IMR-90 (cell line): ENCODE data around the gene NMS. TPM values are rescaled to one million over a fixed set of nuclear protein-coding genes. Genes with fewer than 3 reads are reported as not detected.

Experiments used
- ATAC-seq: fragments of 200-7000 bp; cut with Tn5 transposase; 2 replicates; pipeline ENCODE4 v1.9.1; 2020; ENCODE audit warnings: low read depth, mild to moderate bottlenecking, moderate library complexity
- BruUV-seq: library from RNA; stranded (reverse); fragments of 400-500 nt; replicated peaks from 2 replicates; lab custom pipeline; 2021; lab: Mats Ljungman, UMichigan
- CTCF ChIA-PET: fragments of 300-600 bp; formaldehyde crosslinking; extraction: SDS; loops from one replicate; lab custom pipeline; 2021; ENCODE audit warnings: antibody characterized with exemption; lab: Yijun Ruan, JAX
- POLR2A ChIA-PET: fragments of 300-600 bp; sonication (Branson Sonifier 250); formaldehyde crosslinking; loops from one replicate; lab custom pipeline; 2022; ENCODE audit warnings: antibody characterized with exemption; ENCODE audit not compliant: unreplicated experiment; lab: Charles Lee
- DNase-seq: peaks from one replicate; pipeline ENCODE4 v3.0.0; 2013
- H2AFZ ChIP-seq: replicated peaks from 2 replicates; pipeline ENCODE3; 2013; ENCODE audit warnings: low read length, mild to moderate bottlenecking; ENCODE audit not compliant: poor library complexity
- H2AK5ac ChIP-seq: 2 replicates; pipeline ENCODE4 v1.6.1; 2013; ENCODE audit warnings: low read depth, low read length, inconsistent platforms
- H2AK9ac ChIP-seq: replicated peaks from 2 replicates; pipeline ENCODE3; 2013; ENCODE audit warnings: mild to moderate bottlenecking, low read depth, low read length, moderate library complexity; ENCODE audit not compliant: poor library complexity
- H2BK120ac ChIP-seq: 2 replicates; pipeline ENCODE4 v1.6.1; 2013; ENCODE audit warnings: low read depth, low read length, inconsistent platforms
- H2BK15ac ChIP-seq: 3 replicates; pipeline ENCODE4 v1.6.1; 2013; ENCODE audit warnings: low read depth, low read length, inconsistent platforms
- H2BK20ac ChIP-seq: 2 replicates; pipeline ENCODE4 v1.6.1; 2013; ENCODE audit warnings: low read depth, mild to moderate bottlenecking, inconsistent platforms, low read length, moderate library complexity
- H2BK5ac ChIP-seq: 2 replicates; pipeline ENCODE4 v1.6.1; 2013; ENCODE audit warnings: mild to moderate bottlenecking, low read depth, low read length, inconsistent platforms; ENCODE audit not compliant: poor library complexity, severe bottlenecking
- H3K14ac ChIP-seq: replicated peaks from 2 replicates; pipeline ENCODE4 v1.6.1; 2013; ENCODE audit warnings: low read depth, low read length, inconsistent platforms
- H3K18ac ChIP-seq: 2 replicates; pipeline ENCODE4 v1.6.1; 2013; ENCODE audit warnings: low read depth, low read length, control low read depth
- H3K23ac ChIP-seq: 2 replicates; pipeline ENCODE4 v1.6.1; 2013; ENCODE audit warnings: low read depth, low read length, inconsistent platforms
- H3K27ac ChIP-seq: 2 replicates; pipeline ENCODE4 v1.5.1; 2013; ENCODE audit warnings: mild to moderate bottlenecking, control low read depth, low read length; ENCODE audit not compliant: insufficient read depth
- H3K27me3 ChIP-seq: 2 replicates; pipeline ENCODE4 v1.6.1; 2013; ENCODE audit warnings: low read length; ENCODE audit not compliant: control insufficient read depth, insufficient read depth
- H3K36me3 ChIP-seq: 2 replicates; pipeline ENCODE4 v1.6.1; 2013; ENCODE audit warnings: low read length, mixed read lengths; ENCODE audit not compliant: control insufficient read depth, insufficient read depth
- H3K4ac ChIP-seq: 2 replicates; pipeline ENCODE4 v1.6.1; 2013; ENCODE audit warnings: low read depth, low read length, inconsistent platforms
- H3K4me1 ChIP-seq: 2 replicates; pipeline ENCODE4 v1.6.1; 2013; ENCODE audit warnings: low read length, mixed read lengths; ENCODE audit not compliant: control insufficient read depth, insufficient read depth
- H3K4me2 ChIP-seq: 2 replicates; pipeline ENCODE4 v1.6.1; 2013; ENCODE audit warnings: low read depth, mild to moderate bottlenecking, control low read depth, low read length, moderate library complexity
- H3K4me3 ChIP-seq: 2 replicates; pipeline ENCODE4 v1.5.1; 2013; ENCODE audit warnings: low read depth, mild to moderate bottlenecking, control low read depth, low read length, moderate library complexity; ENCODE audit not compliant: insufficient read depth
- H3K56ac ChIP-seq: 2 replicates; pipeline ENCODE4 v1.6.1; 2013; ENCODE audit warnings: low read length, inconsistent platforms; ENCODE audit not compliant: insufficient read depth; ENCODE audit errors: extremely low read depth
- H3K79me1 ChIP-seq, 2 experiments: 2 replicates each; pipeline ENCODE4 v1.6.1; 2013; ENCODE audit warnings: low read length in 2 of 2, inconsistent platforms in 1 of 2, low read depth in 1 of 2
- H3K9ac ChIP-seq: 2 replicates; pipeline ENCODE4 v1.6.1; 2013; ENCODE audit warnings: low read depth, low read length, control low read depth
- H3K9me1 ChIP-seq: 2 replicates; pipeline ENCODE4 v1.6.1; 2013; ENCODE audit warnings: low read length, inconsistent platforms; ENCODE audit not compliant: insufficient read depth
- H3K9me3 ChIP-seq: 2 replicates; pipeline ENCODE4 v1.6.1; 2013; ENCODE audit warnings: low read length; ENCODE audit not compliant: control insufficient read depth, insufficient read depth
- H4K20me1 ChIP-seq: 2 replicates; pipeline ENCODE4 v1.6.1; 2013; ENCODE audit warnings: low read length, inconsistent platforms; ENCODE audit not compliant: insufficient read depth
- H4K5ac ChIP-seq: 2 replicates; pipeline ENCODE4 v1.6.1; 2013; ENCODE audit warnings: mild to moderate bottlenecking, low read depth, low read length, control low read depth
- H4K8ac ChIP-seq, 2 experiments: 2 replicates each; pipeline ENCODE4 v1.6.1; 2013; ENCODE audit warnings: low read depth in 2 of 2, low read length in 2 of 2, control low read depth in 1 of 2, inconsistent platforms in 1 of 2
- H4K91ac ChIP-seq: 2 replicates; pipeline ENCODE4 v1.6.1; 2013; ENCODE audit warnings: low read depth, low read length, inconsistent platforms; ENCODE audit not compliant: insufficient read depth
- MAFK ChIP-seq: IDR thresholded peaks from 2 replicates; pipeline ENCODE4 v1.6.1; 2012; ENCODE audit warnings: low read depth, low read length, improper control_type of control experiment
- WGBS, 2 experiments: methylation state at CpG; one replicate each; pipeline versions ENCODE4 v1.1.5 to v1.1.7; 2013; ENCODE audit warnings: missing lambda C conversion rate in 2 of 2; ENCODE audit not compliant: insufficient read length in 1 of 2; ENCODE audit errors: extremely low coverage in 2 of 2; 5-methylcytosine and 5-hydroxymethylcytosine counted together
- dilution Hi-C: fragments of 300-500 bp; cut with HindIII; formaldehyde crosslinking; loops from one replicate; pipeline ENCODE4 v1.14.3; 2018; ENCODE audit warnings: low sequenced_read_pairs; ENCODE audit not compliant: unreplicated experiment
- in situ Hi-C: fragments of 300-500 bp; cut with MboI; formaldehyde crosslinking; loops from 3 replicates; pipeline ENCODE4 v1.14.3; 2019; ENCODE audit warnings: low sequenced_read_pairs, inconsistent platforms, mixed read lengths
- intact Hi-C: fragments of 100-400 bp; cut with micrococcal nuclease; formaldehyde crosslinking; loops from 2 replicates; pipeline ENCODE4 v1.10.0; 2022
- polyA plus RNA-seq, 3 experiments: library from polyadenylated mRNA; depleted of rRNA; stranded (reverse); fragments of >200 nt; gene quantifications; 2 replicates each; pipeline ENCODE4 v1.2.3, GENCODE V29; 2012; ENCODE audit warnings: low replicate concordance in 1 of 3
- total RNA-seq: library from RNA; depleted of rRNA; stranded (reverse); fragments of >200 nt; gene quantifications from 2 replicates; pipeline ENCODE4 v1.2.3, GENCODE V29; 2012

NMS gene
- total and polyA plus RNA-seq, 2 of the 4 experiments (the other 2 are of a cell fraction), result not detected

- H3K14ac ChIP-seq, result no peak overlapping the region
- no peak overlapping the region for H2AK5ac ChIP-seq
- no peak for TF ChIP-seq MAFK
- H3K4me3 ChIP-seq, result no peak overlapping the region
- no peak overlapping the region for H2AFZ ChIP-seq
- POLR2A ChIA-PET, result no interaction called here
- H4K8ac ChIP-seq, result no peak overlapping the region
- no peak overlapping the region for H3K23ac ChIP-seq
- no TSS peak for BruUV-seq
- no peak overlapping the region for H2BK20ac ChIP-seq
- H3K9ac ChIP-seq, result no peak overlapping the region
- dilution Hi-C loops, result no loop called here
- WGBS, 2 experiments, result no CpG with 5 or more reads among the region's 2 CpGs
- H3K9me1 ChIP-seq, result no peaks in the 10 kb centered on the region
- H2BK5ac ChIP-seq, result no peak overlapping the region
- DNase-seq, result peak; percentile 1
- no peak overlapping the region for H3K4me2 ChIP-seq
- H3K36me3 ChIP-seq, result no peaks in the 10 kb centered on the region
- no peak overlapping the region for H3K4ac ChIP-seq
- no peak overlapping the region for H3K18ac ChIP-seq
- H3K79me1 ChIP-seq, result no peaks in the 10 kb centered on the region
- no peak overlapping the region for H2AK9ac ChIP-seq
- no peak overlapping the region for H2BK120ac ChIP-seq
- no peak overlapping the region for H3K56ac ChIP-seq
- no peaks in the 10 kb centered on the region for H3K9me3 ChIP-seq
- H4K5ac ChIP-seq, result no peak overlapping the region
- H3K27ac ChIP-seq, result no peak overlapping the region
- no peak for ATAC-seq
- no peak overlapping the region for H4K91ac ChIP-seq
- no peaks in the 10 kb centered on the region for H4K20me1 ChIP-seq
- intact Hi-C loops, result no loop called here
- in situ Hi-C loops, result no loop called here
- H2BK15ac ChIP-seq, result no peak overlapping the region
- CTCF ChIA-PET, result no interaction called here
- peaks cover 8% of the 10 kb centered on the region for H3K27me3 ChIP-seq
- no peaks in the 10 kb centered on the region for H3K4me1 ChIP-seq
These were observed 23.6 kb upstream of the NMS start for GRCh38 chr2:100446696-100447095.
